Osteoblast (primary cell): ENCODE results near the gene STON2. TPM values are rescaled to one million over a fixed set of nuclear protein-coding genes. Genes with fewer than 3 reads are reported as not detected.
"Not testable (repeated sequence)": the region's sequence is repeated elsewhere in the genome, so short reads cannot be mapped to it uniquely, and the experiment has no call there.

Experiments
- DNase-seq: peaks from one replicate; pipeline ENCODE4 v3.0.0; 2011; ENCODE audit warnings: low spot score, mixed read lengths; ENCODE audit not compliant: insufficient read length; ENCODE audit errors: missing footprints
- H2AFZ ChIP-seq: 2 replicates; pipeline ENCODE4 v1.6.0; 2011; ENCODE audit warnings: mild to moderate bottlenecking, low read length
- H3K27ac ChIP-seq: 2 replicates; pipeline ENCODE4 v1.5.1; 2011; ENCODE audit warnings: mild to moderate bottlenecking, low read depth, low read length, moderate library complexity
- H3K27me3 ChIP-seq: 2 replicates; pipeline ENCODE4 v1.6.0; 2012; ENCODE audit warnings: mild to moderate bottlenecking, control low read depth, inconsistent platforms, low read length, moderate library complexity; ENCODE audit not compliant: insufficient read depth
- H3K36me3 ChIP-seq: 2 replicates; pipeline ENCODE4 v1.5.1; 2011; ENCODE audit warnings: mild to moderate bottlenecking, low read length, control low read depth, moderate library complexity; ENCODE audit not compliant: insufficient read depth
- H3K4me1 ChIP-seq: 2 replicates; pipeline ENCODE4 v1.5.1; 2011; ENCODE audit warnings: mild to moderate bottlenecking, low read length, control low read depth, moderate library complexity; ENCODE audit not compliant: insufficient read depth
- H3K4me2 ChIP-seq: 2 replicates; pipeline ENCODE4 v1.6.0; 2011; ENCODE audit warnings: mild to moderate bottlenecking, low read length; ENCODE audit not compliant: insufficient read depth
- H3K4me3 ChIP-seq: fragments of 200-600 bp; sonication (generic); 3 replicates; pipeline ENCODE4 v1.5.1; 2012; ENCODE audit warnings: mild to moderate bottlenecking, low read length, inconsistent platforms; ENCODE audit not compliant: insufficient read depth
- H3K79me2 ChIP-seq: 2 replicates; pipeline ENCODE4 v1.6.0; 2012; ENCODE audit warnings: mild to moderate bottlenecking, low read length, control low read depth, inconsistent platforms; ENCODE audit not compliant: insufficient read depth
- H3K9me3 ChIP-seq: 2 replicates; pipeline ENCODE4 v1.5.1; 2011; ENCODE audit warnings: low read depth, low read length, control low read depth
- H4K20me1 ChIP-seq: 2 replicates; pipeline ENCODE4 v1.6.0; 2012; ENCODE audit warnings: mild to moderate bottlenecking, low read length, control low read depth; ENCODE audit not compliant: insufficient read depth
- total RNA-seq: library from RNA; depleted of rRNA; stranded (reverse); fragments of >200 nt; gene quantifications from 2 replicates; pipeline ENCODE4 v1.2.3, GENCODE V29; 2012
- TF ChIP-seq, protein P1 (sequence below): IDR thresholded peaks from 2 replicates; pipeline ENCODE4 v1.5.1; 2011; ENCODE audit warnings: mild to moderate bottlenecking, low read depth, low read length, moderate library complexity; ENCODE audit errors: extremely low read depth

The STON2 gene
- total RNA-seq, 1 donor: 49.6 TPM

DNA sequence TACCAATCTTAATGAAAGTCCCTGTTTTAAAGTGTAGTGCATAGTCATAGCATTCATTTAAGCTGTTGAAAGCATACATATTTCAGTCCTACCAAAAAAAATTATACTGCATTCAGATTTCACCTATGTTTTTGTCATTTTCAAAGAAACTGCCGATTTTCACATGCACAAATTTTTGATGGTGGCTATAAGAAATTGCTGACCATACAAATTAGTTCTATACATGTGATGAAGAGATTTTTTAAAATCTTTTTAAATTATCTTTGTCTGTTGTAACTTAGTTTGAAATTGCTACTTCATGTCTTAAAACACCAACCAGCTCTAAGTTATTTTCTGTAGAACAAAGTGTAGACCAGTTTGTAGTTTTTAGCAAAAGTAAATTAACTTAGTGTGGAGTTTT, 175.9 kb downstream of the STON2 start:
- H3K27me3 ChIP-seq: no peaks in the 10 kb centered on the region
- H2AFZ ChIP-seq: no peak overlapping the region
- DNase-seq: no peak
- H3K79me2 ChIP-seq: peaks cover 5% of the 10 kb centered on the region
- no peak overlapping the region for H3K27ac ChIP-seq
- no peaks in the 10 kb centered on the region for H4K20me1 ChIP-seq
- peaks cover 7% of the 10 kb centered on the region for H3K4me1 ChIP-seq
- TF ChIP-seq, protein P1, sequence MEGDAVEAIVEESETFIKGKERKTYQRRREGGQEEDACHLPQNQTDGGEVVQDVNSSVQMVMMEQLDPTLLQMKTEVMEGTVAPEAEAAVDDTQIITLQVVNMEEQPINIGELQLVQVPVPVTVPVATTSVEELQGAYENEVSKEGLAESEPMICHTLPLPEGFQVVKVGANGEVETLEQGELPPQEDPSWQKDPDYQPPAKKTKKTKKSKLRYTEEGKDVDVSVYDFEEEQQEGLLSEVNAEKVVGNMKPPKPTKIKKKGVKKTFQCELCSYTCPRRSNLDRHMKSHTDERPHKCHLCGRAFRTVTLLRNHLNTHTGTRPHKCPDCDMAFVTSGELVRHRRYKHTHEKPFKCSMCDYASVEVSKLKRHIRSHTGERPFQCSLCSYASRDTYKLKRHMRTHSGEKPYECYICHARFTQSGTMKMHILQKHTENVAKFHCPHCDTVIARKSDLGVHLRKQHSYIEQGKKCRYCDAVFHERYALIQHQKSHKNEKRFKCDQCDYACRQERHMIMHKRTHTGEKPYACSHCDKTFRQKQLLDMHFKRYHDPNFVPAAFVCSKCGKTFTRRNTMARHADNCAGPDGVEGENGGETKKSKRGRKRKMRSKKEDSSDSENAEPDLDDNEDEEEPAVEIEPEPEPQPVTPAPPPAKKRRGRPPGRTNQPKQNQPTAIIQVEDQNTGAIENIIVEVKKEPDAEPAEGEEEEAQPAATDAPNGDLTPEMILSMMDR: no peak
- no peak overlapping the region for H3K4me2 ChIP-seq
- no peak overlapping the region for H3K4me3 ChIP-seq
- H3K9me3 ChIP-seq: no peaks in the 10 kb centered on the region
- H3K36me3 ChIP-seq: no peaks in the 10 kb centered on the region

DNA sequence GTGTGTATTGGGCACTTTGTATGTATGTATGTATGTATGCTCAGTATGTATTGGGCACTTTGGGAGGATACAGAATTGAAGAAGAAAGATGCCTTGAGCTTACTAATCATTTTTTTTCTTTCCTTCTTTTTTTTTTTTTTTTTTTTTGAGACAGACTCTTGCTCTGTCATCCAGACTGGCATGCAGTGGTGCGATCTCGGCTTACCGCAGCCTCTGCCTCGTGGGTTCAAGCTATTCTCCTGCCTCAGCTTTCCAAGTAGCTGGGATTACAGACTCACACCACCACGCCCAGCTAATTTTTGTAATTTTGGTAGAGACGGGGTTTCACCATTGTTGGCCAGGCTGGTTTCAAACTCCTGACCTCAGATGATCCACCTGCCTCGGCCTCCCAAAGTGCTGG, 176.3 kb downstream of the STON2 start:
- not testable (repeated sequence) for H3K79me2 ChIP-seq, H3K9me3 ChIP-seq, H3K4me1 ChIP-seq, H4K20me1 ChIP-seq, DNase-seq, H3K36me3 ChIP-seq, H2AFZ ChIP-seq, H3K4me3 ChIP-seq, H3K27ac ChIP-seq, H3K4me2 ChIP-seq, H3K27me3 ChIP-seq

DNA sequence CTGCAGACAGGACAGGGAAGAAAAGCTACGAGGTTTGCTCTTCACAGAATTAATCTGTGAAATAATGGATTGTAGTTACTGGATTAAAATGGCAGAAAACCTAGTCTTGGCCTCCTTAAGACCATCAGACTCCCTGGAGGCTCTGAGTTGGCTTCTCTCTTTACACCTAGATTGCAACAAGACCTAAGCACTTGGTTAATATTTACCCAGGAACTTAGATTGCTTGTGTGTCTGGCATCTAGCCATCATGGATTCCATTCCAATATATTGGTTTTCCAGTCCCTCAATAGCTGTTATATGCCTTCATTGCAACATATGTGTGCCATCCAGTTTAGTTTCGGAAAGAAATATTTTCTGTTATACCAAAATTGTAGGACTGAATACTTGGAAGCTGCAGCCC, 177.4 kb downstream of the STON2 start:
- no peak overlapping the region for H2AFZ ChIP-seq
- TF ChIP-seq, protein P1: no peak
- H3K4me1 ChIP-seq: peaks cover 13% of the 10 kb centered on the region
- H3K9me3 ChIP-seq: no peaks in the 10 kb centered on the region
- H3K27me3 ChIP-seq: no peaks in the 10 kb centered on the region
- no peak overlapping the region for H3K27ac ChIP-seq
- no peak overlapping the region for H3K4me2 ChIP-seq
- no peak overlapping the region for H3K4me3 ChIP-seq
- no peak for DNase-seq
- H3K36me3 ChIP-seq: no peaks in the 10 kb centered on the region
- H3K79me2 ChIP-seq: peaks cover 19% of the 10 kb centered on the region
- no peaks in the 10 kb centered on the region for H4K20me1 ChIP-seq

DNA sequence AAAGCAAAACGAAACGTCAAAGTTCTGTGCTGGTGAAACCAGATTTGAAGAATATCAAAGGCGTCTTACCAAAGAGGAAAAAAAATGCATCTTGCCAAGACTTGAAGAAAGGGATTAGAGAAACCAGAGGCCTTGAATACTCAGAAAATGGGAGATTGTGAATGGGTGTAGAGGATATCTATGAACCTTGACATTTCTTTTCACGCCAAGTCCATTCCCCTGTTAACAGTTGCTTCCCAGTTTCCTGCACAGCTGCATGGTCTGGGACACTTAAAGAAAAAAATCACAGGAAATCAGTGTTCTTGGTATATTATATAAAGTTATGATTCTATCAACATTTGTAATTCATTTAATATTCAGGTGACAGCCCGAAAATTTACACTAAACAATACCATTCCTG, 178.0 kb downstream of the STON2 start:
- no peaks in the 10 kb centered on the region for H4K20me1 ChIP-seq
- TF ChIP-seq, protein P1: no peak
- H3K36me3 ChIP-seq: no peaks in the 10 kb centered on the region
- no peaks in the 10 kb centered on the region for H3K27me3 ChIP-seq
- peak overlapping the region; percentile 91 for H3K4me3 ChIP-seq
- peaks cover 25% of the 10 kb centered on the region for H3K79me2 ChIP-seq
- no peaks in the 10 kb centered on the region for H3K9me3 ChIP-seq
- peak overlapping the region; percentile 99 for H3K4me2 ChIP-seq
- H3K27ac ChIP-seq: peak overlapping the region; percentile 100
- peak overlapping the region; percentile 100 for H2AFZ ChIP-seq
- DNase-seq: peak; percentile 18
- peaks cover 13% of the 10 kb centered on the region for H3K4me1 ChIP-seq
